ENCODE data around the gene CIC.
A peak's percentile ranks its signal among the peaks of the same experiment; 100 is the strongest.

The CIC gene

GRCh38 chr19:42230571-42230970 is 38.5 kb upstream of the CIC start:
- Histone ChIP-seq H3K27ac (ENCODE audit: insufficient read depth, low read depth, low read length, poor library complexity, severe bottlenecking) (no peak overlapping the region), H3K27me3 (ENCODE audit: control insufficient read depth, insufficient read depth, low read length, poor library complexity, severe bottlenecking) (no peaks in the 10 kb centered on the region), H3K4me3 (ENCODE audit: insufficient read depth, low read depth, low read length) (no peak overlapping the region), H3K36me3 (ENCODE audit: control insufficient read depth, insufficient read depth, low read length) (peaks cover 39% of the 10 kb centered on the region), H3K4me1 (ENCODE audit: control insufficient read depth, insufficient read depth, low read length) (no peaks in the 10 kb centered on the region), H3K9me3 (ENCODE audit: control insufficient read depth, low read length) (no peaks in the 10 kb centered on the region)
- 92 to 96% methylated on average over 4 of the region's 4 CpGs for WGBS, 2 experiments

DNA sequence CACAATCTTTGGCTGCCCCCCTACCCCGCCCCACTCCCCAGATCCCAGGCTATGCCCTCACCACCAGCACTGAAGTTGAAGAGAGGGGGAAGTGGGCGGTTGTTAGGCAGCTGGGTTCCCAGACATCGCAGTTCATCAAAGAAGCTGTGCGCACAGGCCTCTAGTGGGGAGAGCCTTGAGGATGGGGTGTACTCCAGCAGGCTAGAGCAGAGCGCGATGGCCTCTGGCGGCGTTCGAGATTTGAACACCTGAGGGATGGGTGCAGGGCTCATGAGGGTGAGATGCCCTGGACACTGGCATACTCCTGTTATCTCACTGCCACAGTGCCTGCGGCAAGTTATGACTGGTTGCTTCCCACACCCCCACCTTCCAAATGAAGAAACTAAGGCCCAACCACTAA is 36.6 kb upstream of the CIC start:
- 94 to 95% methylated on average over 10 of the region's 10 CpGs for WGBS, 2 experiments

GRCh38 chr19:42233106-42233505 is 35.9 kb upstream of the CIC start:
- no peaks in the 10 kb centered on the region for H3K4me1 ChIP-seq (ENCODE audit: control insufficient read depth, insufficient read depth, low read length)
- H3K27ac ChIP-seq (ENCODE audit: insufficient read depth, low read depth, low read length, poor library complexity, severe bottlenecking): no peak overlapping the region
- no peaks in the 10 kb centered on the region for H3K27me3 ChIP-seq (ENCODE audit: control insufficient read depth, insufficient read depth, low read length, poor library complexity, severe bottlenecking)
- 90 to 91% methylated on average over 6 to 7 of the region's 7 CpGs for WGBS, 2 experiments
- peaks cover 38% of the 10 kb centered on the region for H3K36me3 ChIP-seq (ENCODE audit: control insufficient read depth, insufficient read depth, low read length)
- H3K4me3 ChIP-seq (ENCODE audit: insufficient read depth, low read depth, low read length): no peak overlapping the region
- H3K9me3 ChIP-seq (ENCODE audit: control insufficient read depth, low read length): no peaks in the 10 kb centered on the region

More for the DNA sequence above, 36.6 kb upstream of the CIC start:
- Histone ChIP-seq H3K27ac (ENCODE audit: insufficient read depth, low read depth, low read length, poor library complexity, severe bottlenecking) (no peak overlapping the region), H3K27me3 (ENCODE audit: control insufficient read depth, insufficient read depth, low read length, poor library complexity, severe bottlenecking) (no peaks in the 10 kb centered on the region), H3K36me3 (ENCODE audit: control insufficient read depth, insufficient read depth, low read length) (peaks cover 38% of the 10 kb centered on the region), H3K4me1 (ENCODE audit: control insufficient read depth, insufficient read depth, low read length) (no peaks in the 10 kb centered on the region), H3K9me3 (ENCODE audit: control insufficient read depth, low read length) (no peaks in the 10 kb centered on the region), H3K4me3 (ENCODE audit: insufficient read depth, low read depth, low read length) (no peak overlapping the region)

DNA sequence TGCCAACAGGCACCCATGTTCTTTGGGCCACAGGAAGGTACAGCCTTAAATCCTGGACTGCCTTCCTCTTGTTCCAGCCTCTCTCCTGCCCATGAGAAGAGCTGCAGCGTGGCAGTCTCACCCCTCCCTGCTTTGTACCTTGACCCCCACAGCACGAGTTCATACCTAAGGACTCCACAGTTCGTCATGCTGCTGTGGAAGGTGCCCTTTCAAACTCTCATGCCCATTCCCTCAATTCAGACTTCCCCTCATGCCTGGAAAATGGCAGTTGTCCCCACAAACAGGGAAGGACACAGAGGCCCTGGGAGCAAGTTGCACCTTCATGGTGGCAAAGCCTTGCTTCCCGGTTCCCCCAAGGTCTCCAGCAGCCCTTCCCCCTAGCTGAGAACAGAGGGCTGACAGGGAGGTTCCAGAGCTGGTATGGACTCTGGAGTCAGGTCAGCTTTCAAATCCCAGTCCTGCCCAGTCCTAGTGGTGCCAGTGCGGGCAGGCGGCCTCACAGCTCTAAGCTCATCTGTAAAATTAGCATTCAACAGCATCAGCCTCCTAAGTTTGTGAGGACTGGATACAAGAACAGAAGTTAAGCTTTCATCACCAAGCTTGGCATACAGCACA is 35.3 kb upstream of the CIC start:
- Histone ChIP-seq H3K36me3 (ENCODE audit: control insufficient read depth, insufficient read depth, low read length) (peaks cover 38% of the 10 kb centered on the region), H3K27ac (ENCODE audit: insufficient read depth, low read depth, low read length, poor library complexity, severe bottlenecking) (no peak overlapping the region), H3K4me1 (ENCODE audit: control insufficient read depth, insufficient read depth, low read length) (no peaks in the 10 kb centered on the region), H3K9me3 (ENCODE audit: control insufficient read depth, low read length) (no peaks in the 10 kb centered on the region), H3K4me3 (ENCODE audit: insufficient read depth, low read depth, low read length) (no peak overlapping the region), H3K27me3 (ENCODE audit: control insufficient read depth, insufficient read depth, low read length, poor library complexity, severe bottlenecking) (no peaks in the 10 kb centered on the region)
- WGBS, 2 experiments: 92 to 95% methylated on average over 6 of the region's 6 CpGs

DNA sequence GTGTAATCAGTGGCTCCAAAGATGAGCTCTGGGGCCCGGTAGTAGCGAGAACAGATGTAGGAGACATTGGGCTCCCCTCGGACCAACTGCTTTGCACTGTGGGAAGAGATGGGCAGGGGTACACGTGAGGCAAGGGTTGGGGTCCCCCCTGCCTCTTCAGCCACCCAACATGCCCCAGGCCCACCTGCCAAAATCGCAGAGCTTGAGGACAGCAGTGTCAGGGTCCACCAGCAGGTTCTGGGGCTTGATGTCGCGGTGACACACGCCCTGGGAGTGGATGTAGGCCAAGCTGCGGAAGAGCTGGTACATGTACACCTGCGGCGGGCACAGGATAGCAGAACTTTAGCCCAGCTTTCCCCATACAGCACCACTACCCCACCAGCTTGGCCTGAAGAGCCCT is 34.7 kb upstream of the CIC start:
- Histone ChIP-seq H3K9me3 (ENCODE audit: control insufficient read depth, low read length) (no peaks in the 10 kb centered on the region), H3K4me3 (ENCODE audit: insufficient read depth, low read depth, low read length) (no peak overlapping the region), H3K27ac (ENCODE audit: insufficient read depth, low read depth, low read length, poor library complexity, severe bottlenecking) (no peak overlapping the region), H3K4me1 (ENCODE audit: control insufficient read depth, insufficient read depth, low read length) (no peaks in the 10 kb centered on the region), H3K27me3 (ENCODE audit: control insufficient read depth, insufficient read depth, low read length, poor library complexity, severe bottlenecking) (no peaks in the 10 kb centered on the region), H3K36me3 (ENCODE audit: control insufficient read depth, insufficient read depth, low read length) (peaks cover 38% of the 10 kb centered on the region)
- WGBS, 2 experiments: 95 to 96% methylated on average over 11 of the region's 11 CpGs

GRCh38 chr19:42235181-42235580 is 33.9 kb upstream of the CIC start:
- peaks cover 43% of the 10 kb centered on the region for H3K36me3 ChIP-seq (ENCODE audit: control insufficient read depth, insufficient read depth, low read length)
- H3K4me3 ChIP-seq (ENCODE audit: insufficient read depth, low read depth, low read length): no peak overlapping the region
- H3K27ac ChIP-seq (ENCODE audit: insufficient read depth, low read depth, low read length, poor library complexity, severe bottlenecking): no peak overlapping the region
- no peaks in the 10 kb centered on the region for H3K4me1 ChIP-seq (ENCODE audit: control insufficient read depth, insufficient read depth, low read length)
- no peaks in the 10 kb centered on the region for H3K27me3 ChIP-seq (ENCODE audit: control insufficient read depth, insufficient read depth, low read length, poor library complexity, severe bottlenecking)
- 93 to 94% methylated on average over 5 of the region's 5 CpGs for WGBS, 2 experiments
- H3K9me3 ChIP-seq (ENCODE audit: control insufficient read depth, low read length): no peaks in the 10 kb centered on the region

DNA sequence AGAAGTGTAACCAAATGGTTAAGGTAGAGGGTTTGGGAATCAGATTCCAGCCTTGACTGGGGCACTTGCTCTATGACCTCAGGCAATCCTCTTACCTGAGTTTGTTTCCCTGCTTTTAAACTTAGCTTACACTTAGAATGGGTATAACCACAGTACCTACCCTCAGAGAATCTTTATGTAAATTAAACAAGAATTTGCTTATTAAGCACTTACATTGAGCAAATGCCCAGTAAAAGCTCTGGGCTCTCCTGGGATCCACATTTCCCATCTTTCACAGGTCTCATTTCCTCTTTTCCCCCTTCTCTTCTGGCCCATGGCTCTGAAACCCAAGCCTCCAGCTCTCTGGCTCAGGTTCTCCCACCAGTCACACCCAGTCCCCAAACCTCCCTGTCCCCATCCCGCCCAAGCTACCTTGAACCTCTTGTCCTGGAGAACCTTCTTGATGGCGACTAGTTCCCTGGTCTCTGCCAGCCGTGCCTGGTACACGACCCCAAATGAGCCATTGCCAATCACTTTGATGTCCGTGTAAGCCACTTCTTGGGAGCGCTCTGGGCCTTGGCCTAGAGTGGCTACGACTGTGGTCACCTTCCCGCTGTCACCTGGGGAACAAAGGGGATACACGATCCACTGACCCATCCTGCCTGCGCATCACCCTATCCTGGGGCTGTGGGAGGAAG is 29.4 kb upstream of the CIC start:
- H3K27me3 ChIP-seq (ENCODE audit: control insufficient read depth, insufficient read depth, low read length, poor library complexity, severe bottlenecking): no peaks in the 10 kb centered on the region
- no peaks in the 10 kb centered on the region for H3K4me1 ChIP-seq (ENCODE audit: control insufficient read depth, insufficient read depth, low read length)
- H3K36me3 ChIP-seq (ENCODE audit: control insufficient read depth, insufficient read depth, low read length): peaks cover 24% of the 10 kb centered on the region
- 93 to 95% methylated on average over 10 of the region's 10 CpGs for WGBS, 2 experiments
- H3K4me3 ChIP-seq (ENCODE audit: insufficient read depth, low read depth, low read length): no peak overlapping the region
- H3K9me3 ChIP-seq (ENCODE audit: control insufficient read depth, low read length): no peaks in the 10 kb centered on the region
- H3K27ac ChIP-seq (ENCODE audit: insufficient read depth, low read depth, low read length, poor library complexity, severe bottlenecking): no peak overlapping the region

GRCh38 chr19:42241279-42241678 is 27.8 kb upstream of the CIC start:
- Histone ChIP-seq H3K4me1 (ENCODE audit: control insufficient read depth, insufficient read depth, low read length) (no peaks in the 10 kb centered on the region), H3K36me3 (ENCODE audit: control insufficient read depth, insufficient read depth, low read length) (peaks cover 12% of the 10 kb centered on the region), H3K27me3 (ENCODE audit: control insufficient read depth, insufficient read depth, low read length, poor library complexity, severe bottlenecking) (no peaks in the 10 kb centered on the region), H3K4me3 (ENCODE audit: insufficient read depth, low read depth, low read length) (peak overlapping the region; percentile 62), H3K9me3 (ENCODE audit: control insufficient read depth, low read length) (no peaks in the 10 kb centered on the region), H3K27ac (ENCODE audit: insufficient read depth, low read depth, low read length, poor library complexity, severe bottlenecking) (no peak overlapping the region)
- WGBS, 2 experiments: 86 to 88% methylated on average over 3 of the region's 3 CpGs

DNA sequence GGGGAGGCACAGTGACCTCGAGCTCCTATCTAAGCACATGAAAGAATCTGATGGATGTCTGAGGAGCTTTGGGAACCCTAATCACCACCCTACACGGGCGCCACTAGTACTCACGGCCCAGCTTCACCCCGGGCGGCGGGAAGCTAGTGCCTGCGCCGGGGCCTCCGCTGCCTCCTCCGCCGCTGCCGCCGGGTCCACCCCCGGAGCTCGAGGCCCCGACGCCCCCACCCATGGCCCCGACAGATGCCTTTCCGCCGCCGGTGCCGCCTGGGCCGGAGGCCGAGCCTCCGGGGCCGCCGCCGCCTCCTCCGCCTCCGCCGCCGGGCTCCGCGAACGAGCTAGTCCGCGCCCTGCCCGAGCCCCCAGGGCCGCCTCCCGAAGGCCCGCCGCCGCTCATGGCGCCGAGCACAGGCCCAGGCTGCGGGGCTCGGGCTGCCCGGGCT is 27.0 kb upstream of the CIC start:
- peak overlapping the region; percentile 62 for H3K4me3 ChIP-seq (ENCODE audit: insufficient read depth, low read depth, low read length)
- H3K27me3 ChIP-seq (ENCODE audit: control insufficient read depth, insufficient read depth, low read length, poor library complexity, severe bottlenecking): no peaks in the 10 kb centered on the region
- no peaks in the 10 kb centered on the region for H3K4me1 ChIP-seq (ENCODE audit: control insufficient read depth, insufficient read depth, low read length)
- no peaks in the 10 kb centered on the region for H3K9me3 ChIP-seq (ENCODE audit: control insufficient read depth, low read length)
- H3K36me3 ChIP-seq (ENCODE audit: control insufficient read depth, insufficient read depth, low read length): peaks cover 5% of the 10 kb centered on the region
- WGBS, 2 experiments: 0 to 1% methylated on average over 49 of the region's 49 CpGs
- H3K27ac ChIP-seq (ENCODE audit: insufficient read depth, low read depth, low read length, poor library complexity, severe bottlenecking): no peak overlapping the region

GRCh38 chr19:42242512-42243409 is 26.3 kb upstream of the CIC start, which contains the start of gene GSK3A:
GSK3A (minus strand) TSS chr19:42242602; CDS start chr19:42242465, 137 bp downstream.
- Histone ChIP-seq H3K9me3 (ENCODE audit: control insufficient read depth, low read length) (no peaks in the 10 kb centered on the region), H3K4me1 (ENCODE audit: control insufficient read depth, insufficient read depth, low read length) (no peaks in the 10 kb centered on the region), H3K36me3 (ENCODE audit: control insufficient read depth, insufficient read depth, low read length) (peaks cover 5% of the 10 kb centered on the region), H3K27me3 (ENCODE audit: control insufficient read depth, insufficient read depth, low read length, poor library complexity, severe bottlenecking) (no peaks in the 10 kb centered on the region), H3K27ac (ENCODE audit: insufficient read depth, low read depth, low read length, poor library complexity, severe bottlenecking) (peak within 1 kb of the TSS; percentile 65), H3K4me3 (ENCODE audit: insufficient read depth, low read depth, low read length) (peak within 1 kb of the TSS; percentile 62)
- WGBS, 2 experiments: 0 to 1% methylated on average over 76 of the region's 76 CpGs
